Mucosa of gallbladder (tissue), 1 donor: Measurements from ENCODE around the gene TEX2. TPM values are rescaled to one million over a fixed set of nuclear protein-coding genes. Genes with fewer than 3 reads are reported as not detected.

Source experiments
- DNase-seq: peaks from one replicate; pipeline ENCODE4 v3.0.0-alpha.2; 2020; ENCODE audit warnings: low spot score
- total RNA-seq: library from RNA; stranded (reverse); gene quantifications from one replicate; pipeline ENCODE4 v1.2.1, GENCODE V29; 2021
- donor health status: DM: no; HTN: no; CAD: no.

The TEX2 gene
- total RNA-seq, result 74.9 TPM

GRCh38 chr17:64263000-64263766 is at the start of gene TEX2:
Gene TEX2, minus strand, starts transcription at chr17:64263260. Its CDS starts 49,043 bp downstream, at chr17:64214217.
- peak; percentile 90 for DNase-seq

DNA sequence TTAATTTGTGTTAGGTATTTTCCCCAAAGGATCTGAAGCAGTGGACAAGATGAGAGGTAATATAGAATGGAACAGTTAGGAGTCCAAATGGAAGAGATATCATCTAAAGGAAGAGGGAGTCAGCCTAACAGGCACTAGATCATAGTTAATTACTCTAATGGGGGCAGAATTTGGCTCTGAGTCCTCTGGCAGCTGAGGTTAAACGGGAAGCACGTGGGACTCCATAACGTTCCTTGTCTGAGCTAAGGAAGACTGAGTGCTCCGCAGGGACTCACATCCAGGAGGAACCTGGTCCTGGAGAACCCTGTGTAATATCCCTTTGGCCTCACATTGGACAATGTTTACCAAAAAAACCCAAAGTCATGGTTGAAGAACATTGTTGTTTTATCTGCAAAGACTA is 46.6 kb upstream of the TEX2 start:
- DNase-seq, result no peak

DNA sequence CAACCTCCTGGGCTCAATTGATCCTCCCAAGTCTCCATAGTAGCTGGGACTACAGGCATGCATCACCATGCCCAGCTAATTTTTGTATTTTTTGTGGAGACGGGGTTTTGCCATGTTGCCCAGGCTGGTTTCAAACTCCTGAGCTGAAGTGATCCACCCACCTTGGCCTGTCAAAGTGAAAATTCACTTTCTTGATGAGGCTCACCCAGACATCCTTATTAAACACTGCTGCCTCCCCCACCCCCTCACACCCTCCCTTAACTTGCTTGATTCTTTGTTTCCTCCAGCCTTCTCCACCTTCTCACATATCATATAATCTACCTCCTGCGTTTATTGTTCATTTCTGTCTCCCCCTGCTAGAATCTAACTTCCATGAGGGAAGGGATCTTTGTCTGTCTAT is 46.0 kb upstream of the TEX2 start:
- DNase-seq, result no peak

DNA sequence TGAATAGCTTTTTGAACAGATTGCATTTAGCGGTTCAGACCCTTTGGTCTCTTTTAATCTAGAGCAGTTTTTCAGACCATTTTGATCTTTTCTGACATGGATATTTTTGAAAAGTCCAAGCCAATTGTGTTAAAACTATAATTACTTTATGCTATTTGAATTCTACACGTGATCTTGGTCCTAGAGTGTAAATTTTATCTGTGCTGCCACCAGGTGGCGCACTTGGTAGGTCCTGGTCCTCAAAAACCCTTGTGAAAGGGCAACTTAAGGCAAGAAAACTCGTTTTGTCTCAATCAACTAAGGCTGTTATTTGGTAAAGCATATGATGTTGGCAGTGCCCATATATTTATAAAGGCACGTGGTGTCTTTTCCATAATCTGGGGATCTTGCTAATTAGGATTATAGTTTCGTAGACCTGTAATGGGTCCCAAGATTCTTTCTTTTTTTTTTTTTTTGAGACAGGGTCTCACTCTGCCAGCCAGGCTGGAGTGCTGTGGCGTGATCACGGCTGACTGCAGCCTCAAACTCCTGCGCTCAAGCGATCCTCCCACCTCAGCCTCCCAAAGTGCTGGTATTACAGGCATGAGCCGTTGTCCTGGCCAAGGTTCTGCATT is 43.9 kb upstream of the TEX2 start:
- peak; percentile 75 for DNase-seq

DNA sequence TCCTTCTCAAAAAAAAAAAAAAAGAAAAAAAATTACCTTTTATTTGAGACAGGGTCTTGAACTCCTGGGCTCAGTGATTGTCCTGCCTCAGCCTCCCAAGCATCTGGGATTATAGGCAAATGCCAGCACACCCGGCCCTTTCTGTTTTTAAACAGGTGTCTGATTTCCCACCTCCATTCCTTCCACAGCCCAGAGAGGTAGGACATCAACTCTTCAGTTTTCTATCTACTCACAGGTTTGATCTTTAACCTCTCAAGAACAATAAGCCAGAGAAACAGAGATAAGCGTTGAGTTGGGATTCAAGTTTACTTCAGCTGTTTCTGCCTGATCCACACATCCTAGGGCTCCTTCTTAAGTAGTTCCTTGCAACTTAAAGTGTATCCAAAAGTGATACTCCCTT is 41.5 kb upstream of the TEX2 start:
- DNase-seq, result no peak

DNA sequence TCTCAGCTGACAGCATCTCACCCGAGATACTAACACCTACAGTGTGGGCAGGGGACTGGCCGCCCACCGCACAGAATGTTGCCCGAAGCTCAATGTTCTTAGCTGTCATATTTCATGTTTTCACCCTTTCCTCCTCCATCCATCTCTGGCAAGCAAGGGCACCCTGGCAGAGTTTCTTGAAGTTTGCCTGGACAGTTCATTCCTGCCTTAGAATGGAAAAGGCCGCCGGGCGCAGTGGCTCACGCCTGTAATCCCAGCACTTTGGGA is 37.6 kb upstream of the TEX2 start:
- DNase-seq, result no peak

- DNase-seq, result no peak
These were observed 34.5 kb upstream of the TEX2 start for GRCh38 chr17:64297467-64298088.

- no peak for DNase-seq
These were observed 33.2 kb upstream of the TEX2 start for GRCh38 chr17:64296246-64296645.

- DNase-seq, result no peak
These were observed 32.1 kb upstream of the TEX2 start for GRCh38 chr17:64295146-64295545.

GRCh38 chr17:64291268-64291851 is 28.3 kb upstream of the TEX2 start:
- DNase-seq, result no peak

- no peak for DNase-seq
These were observed 26.7 kb upstream of the TEX2 start for GRCh38 chr17:64289741-64290141.

DNA sequence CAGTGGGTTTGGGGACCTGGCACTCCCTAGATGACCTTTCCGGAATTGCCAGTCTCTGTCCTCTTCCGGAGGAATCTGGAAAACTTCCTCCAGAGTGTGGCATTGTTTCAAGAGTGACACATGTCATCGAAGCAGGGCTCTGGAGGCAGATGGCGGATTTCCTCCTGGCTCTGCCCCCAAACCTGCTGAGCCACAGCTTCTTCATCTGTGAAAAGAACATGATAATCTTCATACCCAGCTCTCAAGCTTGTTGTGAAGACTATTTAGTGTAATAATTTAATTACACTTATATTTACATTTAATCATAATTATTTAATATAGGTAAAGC is 19.7 kb upstream of the TEX2 start:
- peak; percentile 14 for DNase-seq

- DNase-seq, result peak; percentile 34
These were observed 19.1 kb upstream of the TEX2 start for GRCh38 chr17:64281962-64282752.

DNA sequence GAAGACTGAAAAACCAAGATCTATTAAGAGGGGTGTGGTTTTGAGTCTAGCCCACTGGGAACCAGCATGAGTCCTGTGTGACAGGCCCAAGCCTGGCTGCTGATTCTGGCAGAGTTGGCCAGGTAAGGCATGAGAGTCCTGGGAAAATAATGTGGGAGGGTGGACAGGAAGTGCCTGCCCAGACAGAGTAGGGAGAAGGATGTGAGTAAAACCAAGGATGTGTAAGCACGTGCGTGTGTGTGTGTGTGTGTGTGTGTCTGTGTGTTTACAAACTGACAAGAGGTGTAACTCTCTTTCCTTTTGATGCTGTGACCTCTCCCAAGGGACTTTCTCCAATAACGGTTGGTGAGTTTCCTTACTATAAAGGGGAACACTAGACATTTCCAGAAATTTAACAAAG is 15.6 kb upstream of the TEX2 start:
- DNase-seq, result no peak

DNA sequence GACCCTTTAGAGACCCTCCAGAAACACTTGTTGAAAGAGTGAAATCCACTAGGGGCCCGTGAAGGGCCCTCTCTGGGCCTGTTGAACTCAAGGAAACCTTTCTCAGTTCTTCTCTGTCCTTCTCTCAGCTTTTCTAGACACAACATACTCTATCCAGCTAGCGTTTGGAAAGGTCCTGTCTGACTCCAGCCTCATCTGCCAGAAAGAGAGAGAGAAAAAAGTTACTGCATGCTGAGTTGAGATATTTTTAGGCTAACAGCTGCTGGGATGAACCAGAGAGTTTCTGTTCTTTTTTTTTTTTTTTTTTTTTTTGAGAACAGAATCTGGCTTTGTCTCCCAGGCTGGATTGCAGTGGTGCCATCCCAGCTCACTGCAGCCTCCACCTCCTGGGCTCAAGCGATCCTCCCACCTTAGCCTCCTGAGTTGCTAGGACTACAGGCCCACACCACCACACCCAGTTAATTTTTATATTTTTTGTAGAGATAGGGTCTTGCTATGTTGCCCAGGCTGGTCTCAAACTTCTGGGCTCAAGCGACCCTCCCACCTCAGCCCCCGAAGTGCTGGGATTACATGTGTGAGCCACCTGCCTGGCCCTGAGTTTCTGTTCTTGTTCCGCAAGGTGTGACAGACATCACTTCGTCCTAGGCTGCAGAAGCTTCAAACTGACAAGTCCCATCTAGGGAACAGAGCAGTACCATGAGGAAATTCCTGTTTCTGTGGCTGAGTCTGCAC is 14.9 kb upstream of the TEX2 start:
- no peak for DNase-seq

DNA sequence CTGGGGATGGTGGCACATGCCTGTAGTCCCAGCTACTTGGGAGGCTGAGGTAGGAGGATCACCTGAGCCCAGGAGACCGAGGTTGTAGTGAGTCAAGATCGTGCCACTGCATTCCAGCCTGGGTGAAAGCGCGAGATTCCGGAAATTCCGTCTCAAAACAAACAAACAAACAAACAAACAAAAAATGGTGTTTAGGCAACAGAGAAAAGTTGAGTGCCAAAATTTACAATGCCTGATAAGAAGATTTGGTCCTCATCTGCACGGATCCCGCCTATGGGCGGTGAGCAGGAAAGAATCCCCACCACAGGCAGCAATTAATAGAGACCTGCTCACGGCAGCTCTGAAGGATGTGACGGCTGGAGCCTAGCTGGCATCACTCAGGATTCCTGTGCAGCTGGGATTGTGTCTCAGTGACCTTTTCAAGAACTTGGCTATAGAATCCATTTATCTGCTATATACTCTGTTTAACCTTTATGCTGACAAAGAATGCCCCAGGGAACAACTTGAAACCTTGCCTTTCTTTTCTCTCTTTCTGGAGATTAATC is 14.0 kb upstream of the TEX2 start:
- DNase-seq, result no peak

DNA sequence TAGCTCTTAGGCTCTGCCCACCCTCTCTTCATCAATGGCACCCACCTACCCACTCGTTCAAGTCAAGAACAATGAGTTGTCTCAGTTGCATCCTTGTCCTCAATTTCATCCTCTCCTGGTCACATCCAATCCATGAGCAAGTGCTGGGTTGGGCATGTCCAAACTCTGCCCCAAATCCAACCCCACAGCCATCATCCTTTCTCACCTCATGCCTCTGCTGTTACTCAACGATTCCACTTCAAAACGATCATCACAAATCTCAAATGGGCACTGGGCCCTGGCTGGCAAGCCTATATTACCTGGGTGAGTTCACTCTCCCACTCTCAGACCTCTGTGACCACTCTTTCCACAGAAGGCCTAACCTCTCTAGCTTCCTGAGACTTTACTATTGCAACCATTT is 12.0 kb upstream of the TEX2 start:
- no peak for DNase-seq

DNA sequence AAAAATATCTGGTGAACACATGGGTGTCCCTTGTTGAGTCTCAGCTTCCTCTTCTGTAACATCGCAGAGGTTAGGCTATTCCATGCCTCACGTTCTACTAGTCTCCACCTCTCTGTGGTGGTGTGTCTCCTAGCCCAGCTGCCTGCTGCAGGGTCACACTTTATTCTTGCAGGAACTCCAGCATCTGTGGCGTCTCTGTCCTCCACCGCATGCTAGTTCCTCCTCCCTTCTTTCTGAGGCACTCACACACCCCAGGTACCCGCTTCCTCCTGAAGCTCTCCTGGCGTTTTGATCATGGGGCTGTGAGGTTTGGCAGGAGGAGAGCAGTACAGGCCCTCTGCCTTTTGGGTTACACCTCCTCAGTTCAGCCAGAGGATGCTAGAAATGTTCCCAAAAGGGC is 9.9 kb upstream of the TEX2 start:
- DNase-seq, result no peak

DNA sequence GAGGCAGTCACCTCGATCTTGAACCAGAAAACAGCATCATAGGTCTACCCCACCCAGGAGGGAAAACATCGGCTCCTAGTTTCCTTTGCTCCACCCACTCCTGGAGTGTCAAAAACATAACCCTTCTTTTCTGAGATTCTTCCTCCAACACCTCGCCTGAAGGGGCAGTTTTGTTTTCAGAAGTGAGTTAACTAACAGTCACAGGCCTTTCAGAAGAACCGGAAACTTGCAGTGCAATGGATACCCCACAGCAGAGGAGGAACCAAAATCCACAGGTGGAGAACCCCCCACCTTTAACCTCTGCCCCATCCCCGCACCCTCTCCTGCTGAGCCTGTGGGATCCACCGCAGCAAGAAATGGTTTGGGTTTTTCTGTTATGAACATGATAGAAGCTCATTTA is 7.8 kb upstream of the TEX2 start:
- no peak for DNase-seq

- no peak for DNase-seq
These were observed 6.9 kb upstream of the TEX2 start for GRCh38 chr17:64269687-64270649.
